H9 (cell line): ENCODE measurements around the gene NRM. TPM values are rescaled to one million over a fixed set of nuclear protein-coding genes. Genes with fewer than 3 reads are reported as not detected.

Experiments used
- DNase-seq: peaks from one replicate; pipeline ENCODE4 v3.0.0-alpha.2; 2017
- H2AFZ ChIP-seq: one replicate; pipeline ENCODE4 v1.6.1; 2013; ENCODE audit warnings: mild to moderate bottlenecking, low read length, control low read depth, moderate library complexity
- H2AK5ac ChIP-seq: 2 replicates; pipeline ENCODE4 v1.6.1; 2013; ENCODE audit warnings: low read length, control low read depth, mixed read lengths; ENCODE audit not compliant: insufficient read length
- H2BK120ac ChIP-seq: one replicate; pipeline ENCODE4 v1.6.1; 2013; ENCODE audit warnings: low read depth, mild to moderate bottlenecking, low read length, control low read depth, inconsistent platforms; ENCODE audit not compliant: poor library complexity, severe bottlenecking
- H2BK12ac ChIP-seq: 2 replicates; pipeline ENCODE4 v1.6.1; 2013; ENCODE audit warnings: low read length, control low read depth, mixed read lengths, low read depth; ENCODE audit not compliant: insufficient read length
- H2BK15ac ChIP-seq: 2 replicates; pipeline ENCODE4 v1.6.1; 2013; ENCODE audit warnings: low read depth, low read length, control low read depth
- H2BK20ac ChIP-seq: one replicate; pipeline ENCODE4 v1.6.1; 2013; ENCODE audit warnings: low read depth, mild to moderate bottlenecking, low read length, control low read depth, inconsistent platforms; ENCODE audit not compliant: poor library complexity, severe bottlenecking
- H2BK5ac ChIP-seq: 2 replicates; pipeline ENCODE4 v1.6.1; 2013; ENCODE audit warnings: low read length, control low read depth, mixed read lengths; ENCODE audit not compliant: insufficient read length
- H3K14ac ChIP-seq: 2 replicates; pipeline ENCODE4 v1.6.1; 2013; ENCODE audit warnings: low read length, control low read depth; ENCODE audit not compliant: insufficient read depth
- H3K18ac ChIP-seq: 2 replicates; pipeline ENCODE4 v1.6.1; 2013; ENCODE audit warnings: low read depth, mild to moderate bottlenecking, mixed read lengths, low read length, control low read depth; ENCODE audit not compliant: insufficient read length
- H3K23ac ChIP-seq: 2 replicates; pipeline ENCODE4 v1.6.1; 2013; ENCODE audit warnings: low read length, control low read depth, mixed read lengths, low read depth; ENCODE audit not compliant: insufficient read length
- H3K23me2 ChIP-seq: 2 replicates; pipeline ENCODE4 v1.6.1; 2013; ENCODE audit warnings: low read depth, mild to moderate bottlenecking, mixed read lengths, low read length, control low read depth; ENCODE audit not compliant: insufficient read length, poor library complexity, severe bottlenecking
- H3K27ac ChIP-seq: 2 replicates; pipeline ENCODE4 v1.5.1; 2013; ENCODE audit warnings: low read length, control low read depth, mixed read lengths, low read depth; ENCODE audit not compliant: insufficient read length
- H3K27me3 ChIP-seq: 2 replicates; pipeline ENCODE4 v1.6.1; 2013; ENCODE audit warnings: low read length, control low read depth, inconsistent platforms; ENCODE audit not compliant: insufficient read depth
- H3K4ac ChIP-seq: 2 replicates; pipeline ENCODE4 v1.6.1; 2013; ENCODE audit warnings: low read depth, mild to moderate bottlenecking, control low read depth, inconsistent platforms, low read length, moderate library complexity
- H3K4me1 ChIP-seq: 2 replicates; pipeline ENCODE4 v1.6.1; 2013; ENCODE audit warnings: low read length, control low read depth, inconsistent platforms; ENCODE audit not compliant: insufficient read depth
- H3K4me2 ChIP-seq: 2 replicates; pipeline ENCODE4 v1.6.1; 2013; ENCODE audit warnings: low read length, control low read depth, mixed read lengths; ENCODE audit not compliant: insufficient read length, insufficient read depth
- H3K56ac ChIP-seq: 2 replicates; pipeline ENCODE4 v1.6.1; 2013; ENCODE audit warnings: low read depth, mild to moderate bottlenecking, mixed read lengths, low read length, control low read depth; ENCODE audit not compliant: insufficient read length
- H3K79me1 ChIP-seq: 2 replicates; pipeline ENCODE4 v1.6.1; 2013; ENCODE audit warnings: low read depth, mild to moderate bottlenecking, moderate library complexity, low read length, control low read depth, inconsistent platforms; ENCODE audit not compliant: insufficient read depth, poor library complexity, severe bottlenecking
- H3K79me2 ChIP-seq: 2 replicates; pipeline ENCODE4 v1.6.1; 2013; ENCODE audit warnings: low read length, control low read depth, inconsistent platforms; ENCODE audit not compliant: insufficient read depth
- H3K9ac ChIP-seq: 2 replicates; pipeline ENCODE4 v1.6.1; 2013; ENCODE audit warnings: low read length, control low read depth, mixed read lengths; ENCODE audit not compliant: insufficient read length; ENCODE audit errors: extremely low read depth
- H3K9me3 ChIP-seq: one replicate; pipeline ENCODE4 v1.6.1; 2013; ENCODE audit warnings: low read depth, low read length, inconsistent platforms; ENCODE audit not compliant: control insufficient read depth
- H3T11ph ChIP-seq: one replicate; pipeline ENCODE4 v1.6.1; 2013; ENCODE audit warnings: mild to moderate bottlenecking, low read length, control low read depth, inconsistent platforms
- H4K20me1 ChIP-seq: one replicate; pipeline ENCODE4 v1.6.1; 2013; ENCODE audit not compliant: control insufficient read depth, insufficient read length, insufficient read depth
- H4K5ac ChIP-seq: 2 replicates; pipeline ENCODE4 v1.6.1; 2013; ENCODE audit warnings: low read depth, mild to moderate bottlenecking, mixed read lengths, low read length, control low read depth; ENCODE audit not compliant: insufficient read length
- H4K8ac ChIP-seq: replicated peaks from 2 replicates; pipeline ENCODE4 v1.6.1; 2013; ENCODE audit warnings: low read length, control low read depth, mixed read lengths, low read depth; ENCODE audit not compliant: insufficient read length
- H4K91ac ChIP-seq: 2 replicates; pipeline ENCODE4 v1.6.1; 2013; ENCODE audit warnings: low read depth, mild to moderate bottlenecking, moderate library complexity, mixed read lengths, low read length, control low read depth; ENCODE audit not compliant: insufficient read length
- H3K27ac Mint-ChIP-seq, 3 experiments: 2 replicates in 2 of 3; 3 replicates in 1 of 3; pipeline ENCODE4 v1.8.0; 2020 to 2021; ENCODE audit warnings: mixed read lengths in 3 of 3, mild to moderate bottlenecking in 1 of 3, moderate library complexity in 1 of 3
- H3K27me3 Mint-ChIP-seq: 2 replicates; pipeline ENCODE4 v1.8.0; 2021; ENCODE audit warnings: low read depth, mild to moderate bottlenecking, moderate library complexity, mixed read lengths
- H3K36me3 Mint-ChIP-seq, 3 experiments: 2 replicates in 2 of 3; 3 replicates in 1 of 3; pipeline ENCODE4 v1.8.0; 2020 to 2021; ENCODE audit warnings: low read depth in 3 of 3, mixed read lengths in 3 of 3; ENCODE audit not compliant: insufficient read depth in 1 of 3
- H3K4me1 Mint-ChIP-seq, 2 experiments: 2 replicates each; pipeline ENCODE4 v1.8.0; 2020; ENCODE audit warnings: mixed read lengths in 2 of 2
- H3K4me3 Mint-ChIP-seq, 2 experiments: 2 replicates in 1 of 2; 3 replicates in 1 of 2; pipeline ENCODE4 v1.8.0; 2020 to 2021; ENCODE audit warnings: mild to moderate bottlenecking in 2 of 2, mixed read lengths in 2 of 2, moderate library complexity in 1 of 2
- H3K9me3 Mint-ChIP-seq, 2 experiments: 2 replicates in 1 of 2; 3 replicates in 1 of 2; pipeline ENCODE4 v1.8.0; 2020; ENCODE audit warnings: mild to moderate bottlenecking in 2 of 2, mixed read lengths in 2 of 2, moderate library complexity in 1 of 2
- CTCF ChIP-seq: fragments of 200-600 bp; sonication (generic); conservative IDR thresholded peaks from 3 replicates; pipeline ENCODE4 v1.8.0; 2021; ENCODE audit warnings: antibody characterized with exemption, mild to moderate bottlenecking
- WGBS: extraction: QIAGEN DNeasy Blood & Tissue Kit; methylation state at CpG from one replicate; pipeline ENCODE4 v1.1.7; 2013; ENCODE audit warnings: missing lambda C conversion rate, low lambda C conversion rate, mixed read lengths; ENCODE audit not compliant: insufficient read length; ENCODE audit errors: extremely low coverage; 5-methylcytosine and 5-hydroxymethylcytosine counted together
- total RNA-seq: library from RNA; stranded (reverse); gene quantifications from 2 replicates; pipeline ENCODE4 v1.2.1, GENCODE V29; 2021

NRM gene
- total RNA-seq, 1 experiment from 2014 or later: 36.5 TPM

DNA sequence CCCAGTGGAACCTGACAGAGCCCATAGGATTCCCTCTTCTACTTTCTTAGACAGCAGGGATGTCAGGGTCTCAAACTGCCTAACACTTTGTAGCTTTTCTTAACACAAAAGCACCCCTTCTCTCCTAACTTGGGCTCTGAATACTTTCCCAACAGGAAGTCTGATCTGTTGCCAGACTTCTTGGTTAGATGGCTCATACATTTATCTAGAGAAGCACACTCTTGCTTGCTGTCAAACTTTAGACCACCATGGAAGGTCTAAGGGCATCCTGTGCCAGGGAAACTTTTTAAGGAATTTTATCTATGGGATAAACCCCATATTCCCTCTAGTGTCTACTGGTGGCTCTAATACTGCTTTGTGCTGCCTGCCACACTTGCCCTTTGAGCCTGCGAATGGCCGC lies 47.1 kb downstream of the NRM start:
- Histone ChIP-seq H3K56ac (no peak overlapping the region), H4K5ac (no peak overlapping the region)

More for the DNA sequence above, 47.1 kb downstream of the NRM start:
- H3K27me3 ChIP-seq: no peaks in the 10 kb centered on the region
- no peak overlapping the region for H2AK5ac ChIP-seq
- no peak for TF ChIP-seq CTCF
- H2BK15ac ChIP-seq: no peak overlapping the region
- no peak overlapping the region for H2AFZ ChIP-seq
- H3K79me1 ChIP-seq: peaks cover 2% of the 10 kb centered on the region
- Mint-ChIP-seq H3K27ac (no peak overlapping the region; a peak in 1 of 7 replicates), H3K9me3 (no peaks in the 10 kb centered on the region), H3K36me3 (peaks cover 11 to 61% (median 52%) of the 10 kb centered on the region in 3 experiments), H3K27me3 (no peaks in the 10 kb centered on the region), H3K4me1 (peaks cover 14 to 17% of the 10 kb centered on the region in 2 experiments), H3K4me3 (no peak overlapping the region; a peak in 1 of 5 replicates)
- DNase-seq: no peak
- H2BK120ac ChIP-seq: no peak overlapping the region
- no peaks in the 10 kb centered on the region for H3K79me2 ChIP-seq
- no peak overlapping the region for H2BK20ac ChIP-seq
- H3K9me3 ChIP-seq: no peaks in the 10 kb centered on the region
- H3K9ac ChIP-seq: no peak overlapping the region
- H3K4me1 ChIP-seq: no peaks in the 10 kb centered on the region
- no peak overlapping the region for H2BK5ac ChIP-seq
- H3K23me2 ChIP-seq: peaks cover 8% of the 10 kb centered on the region
- WGBS: no CpG with 5 or more reads among the region's 2 CpGs
- no peak overlapping the region for H3K4ac ChIP-seq
- no peak overlapping the region for H3K23ac ChIP-seq
- no peak overlapping the region for H3K14ac ChIP-seq
- H3K4me2 ChIP-seq: no peak overlapping the region
- H3K27ac ChIP-seq: no peak overlapping the region
- no peak overlapping the region for H2BK12ac ChIP-seq
- H4K8ac ChIP-seq: no peak overlapping the region
- H4K20me1 ChIP-seq: no peaks in the 10 kb centered on the region
- no peak overlapping the region for H3T11ph ChIP-seq
- H3K18ac ChIP-seq: no peak overlapping the region
- H4K91ac ChIP-seq: no peak overlapping the region
